Mesenchymal stem cell (in vitro differentiated cells and primary cell): Measurements from ENCODE around the gene ERFL.

ENCODE experiments used
- DNase-seq: peaks from one replicate; pipeline ENCODE4 v3.0.0-alpha.2; 2013
- H2AFZ ChIP-seq: one replicate; pipeline ENCODE4 v1.6.1; 2013; ENCODE audit warnings: low read depth, mild to moderate bottlenecking, control low read depth, inconsistent platforms, low read length, moderate library complexity
- H2AK5ac ChIP-seq: 2 replicates; pipeline ENCODE4 v1.6.1; 2013; ENCODE audit warnings: low read length, moderate library complexity, mild to moderate bottlenecking, inconsistent platforms; ENCODE audit not compliant: severe bottlenecking
- H2BK120ac ChIP-seq: one replicate; pipeline ENCODE4 v1.6.1; 2013; ENCODE audit warnings: low read depth, mild to moderate bottlenecking, inconsistent platforms, low read length, moderate library complexity
- H2BK12ac ChIP-seq, 2 experiments: one replicate each; pipeline ENCODE4 v1.6.1; 2013; ENCODE audit warnings: inconsistent platforms in 2 of 2, low read length in 2 of 2, mild to moderate bottlenecking in 2 of 2, moderate library complexity in 2 of 2, control low read depth in 1 of 2
- H2BK15ac ChIP-seq: one replicate; pipeline ENCODE4 v1.6.1; 2013; ENCODE audit warnings: mild to moderate bottlenecking, low read depth, inconsistent platforms; ENCODE audit not compliant: poor library complexity, severe bottlenecking
- H2BK5ac ChIP-seq: 2 replicates; pipeline ENCODE4 v1.6.1; 2013; ENCODE audit warnings: low read depth, mild to moderate bottlenecking, low read length, control low read depth, inconsistent platforms; ENCODE audit not compliant: poor library complexity, severe bottlenecking
- H3K14ac ChIP-seq, 2 experiments: one replicate each; pipeline ENCODE4 v1.6.1; 2013; ENCODE audit warnings: inconsistent platforms in 2 of 2, low read length in 2 of 2, control low read depth in 1 of 2, mild to moderate bottlenecking in 1 of 2, moderate library complexity in 1 of 2
- H3K18ac ChIP-seq, 2 experiments: one replicate each; pipeline ENCODE4 v1.6.1; 2013; ENCODE audit warnings: inconsistent platforms in 2 of 2, low read length in 2 of 2, control low read depth in 1 of 2, low read depth in 1 of 2, mild to moderate bottlenecking in 1 of 2
- H3K23ac ChIP-seq, 2 experiments: one replicate each; pipeline ENCODE4 v1.6.1; 2013; ENCODE audit warnings: inconsistent platforms in 2 of 2, low read length in 2 of 2, mild to moderate bottlenecking in 2 of 2, moderate library complexity in 2 of 2, control low read depth in 1 of 2
- H3K27ac ChIP-seq: 2 replicates; pipeline ENCODE4 v1.5.1; 2013; ENCODE audit warnings: mild to moderate bottlenecking, moderate library complexity, low read length, control low read depth, inconsistent platforms; ENCODE audit not compliant: poor library complexity, severe bottlenecking
- H3K27me3 ChIP-seq, 2 experiments: 2 replicates each; pipeline versions ENCODE4 v1.6.1 to v1.7.0; 2013; ENCODE audit warnings: low read length in 2 of 2, mild to moderate bottlenecking in 2 of 2, moderate library complexity in 2 of 2, control low read depth in 1 of 2, inconsistent platforms in 1 of 2; ENCODE audit not compliant: control insufficient read depth in 1 of 2, insufficient read depth in 1 of 2
- H3K36me3 ChIP-seq, 2 experiments: 2 replicates each; pipeline versions ENCODE4 v1.6.1 to v1.7.0; 2013; ENCODE audit warnings: low read length in 2 of 2, control low read depth in 1 of 2, inconsistent platforms in 1 of 2, low read depth in 1 of 2, mild to moderate bottlenecking in 1 of 2; ENCODE audit not compliant: insufficient read depth in 2 of 2, control insufficient read depth in 1 of 2
- H3K4ac ChIP-seq, 2 experiments: one replicate each; pipeline ENCODE4 v1.6.1; 2013; ENCODE audit warnings: inconsistent platforms in 2 of 2, low read length in 2 of 2, mild to moderate bottlenecking in 2 of 2, moderate library complexity in 2 of 2, control low read depth in 1 of 2, low read depth in 1 of 2
- H3K4me1 ChIP-seq: 2 replicates; pipeline ENCODE4 v1.6.1; 2013; ENCODE audit warnings: low read depth, low read length, control low read depth; ENCODE audit not compliant: control insufficient read depth, insufficient read depth
- H3K4me2 ChIP-seq: 2 replicates; pipeline ENCODE4 v1.6.1; 2013; ENCODE audit warnings: low read length, mild to moderate bottlenecking, inconsistent platforms; ENCODE audit not compliant: poor library complexity, severe bottlenecking
- H3K4me3 ChIP-seq, 2 experiments: 2 replicates each; pipeline versions ENCODE4 v1.5.1 to v1.7.0; 2013; ENCODE audit warnings: low read length in 2 of 2, mild to moderate bottlenecking in 2 of 2, control low read depth in 1 of 2, low read depth in 1 of 2; ENCODE audit not compliant: insufficient read depth in 1 of 2
- H3K79me1 ChIP-seq: replicated peaks from 2 replicates; pipeline ENCODE4 v1.6.1; 2013; ENCODE audit warnings: mild to moderate bottlenecking, control low read depth, low read length, inconsistent platforms; ENCODE audit not compliant: poor library complexity, severe bottlenecking
- H3K9ac ChIP-seq: 2 replicates; pipeline ENCODE4 v1.7.0; 2013; ENCODE audit warnings: mild to moderate bottlenecking, low read length, moderate library complexity
- H3K9me3 ChIP-seq: 2 replicates; pipeline ENCODE4 v1.7.0; 2013; ENCODE audit warnings: mild to moderate bottlenecking, low read length; ENCODE audit not compliant: control insufficient read depth
- H4K8ac ChIP-seq: one replicate; pipeline ENCODE4 v1.6.1; 2013; ENCODE audit warnings: inconsistent platforms, mild to moderate bottlenecking, low read length, moderate library complexity
- H4K91ac ChIP-seq: one replicate; pipeline ENCODE4 v1.6.1; 2013; ENCODE audit warnings: mild to moderate bottlenecking, low read length, inconsistent platforms
- WGBS: methylation state at CpG from one replicate; pipeline ENCODE4 v1.1.7; 2013; ENCODE audit warnings: mixed read lengths; 5-methylcytosine and 5-hydroxymethylcytosine counted together

ERFL gene

DNA sequence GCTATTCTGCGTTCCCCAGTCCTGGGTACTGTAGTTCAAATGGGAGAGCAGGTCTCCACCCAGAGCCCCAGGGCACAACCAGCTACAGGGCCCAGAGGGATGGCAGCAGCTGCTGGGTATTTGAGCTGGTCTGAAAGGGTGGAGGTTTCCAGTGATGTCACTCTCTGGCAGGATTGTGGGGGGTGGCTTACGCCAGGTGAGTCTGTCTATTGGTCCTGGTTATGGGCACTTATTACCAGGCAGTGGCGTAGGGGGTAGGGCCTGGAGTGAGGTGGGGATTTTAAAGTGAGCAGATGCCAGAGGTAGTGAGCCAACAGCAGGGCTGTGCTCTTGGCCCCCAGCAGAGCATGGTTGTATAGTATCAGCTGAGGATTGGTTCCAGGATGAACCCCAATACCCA lies 62.0 kb downstream of the ERFL start:
- Histone ChIP-seq H3K79me1 (peaks cover 6% of the 10 kb centered on the region), H3K27me3 (no peaks in the 10 kb centered on the region), H3K4me1 (peaks cover 45% of the 10 kb centered on the region), H4K91ac (no peak overlapping the region), H2BK120ac (no peak overlapping the region), H2AFZ (no peak overlapping the region), H3K4me2 (no peak overlapping the region), H3K27ac (no peak overlapping the region), H3K9me3 (no peaks in the 10 kb centered on the region), H3K36me3 (peaks cover 92% of the 10 kb centered on the region in 2 experiments), H3K9ac (peak overlapping the region; percentile 60), H4K8ac (no peak overlapping the region), H3K4me3 (no peak overlapping the region), H3K14ac (no peak overlapping the region), H2AK5ac (no peak overlapping the region), H2BK12ac (no peak overlapping the region), H2BK15ac (no peak overlapping the region), H3K18ac (no peak overlapping the region), H2BK5ac (no peak overlapping the region), H3K23ac (no peak overlapping the region), H3K4ac (no peak overlapping the region)
- whole genome bisulfite sequencing, result 93% methylated on average over 2 of the region's 3 CpGs
- no peak for DNase-seq

GRCh38 chr19:41864374-41864773 lies 63.9 kb downstream of the ERFL start:
- no peak for DNase-seq
- no peak overlapping the region for H4K91ac ChIP-seq
- no peak overlapping the region for H3K4me2 ChIP-seq
- no peak overlapping the region for H2BK15ac ChIP-seq
- no peak overlapping the region for H3K4ac ChIP-seq
- H3K23ac ChIP-seq, result no peak overlapping the region
- H3K18ac ChIP-seq, result no peak overlapping the region
- no peak overlapping the region for H3K4me3 ChIP-seq
- H3K79me1 ChIP-seq, result no peaks in the 10 kb centered on the region
- peak overlapping the region; percentile 59 for H3K9ac ChIP-seq
- no peaks in the 10 kb centered on the region for H3K9me3 ChIP-seq
- H3K14ac ChIP-seq, result no peak overlapping the region
- H2AK5ac ChIP-seq, result no peak overlapping the region
- H2BK5ac ChIP-seq, result no peak overlapping the region
- H2AFZ ChIP-seq, result no peak overlapping the region
- H3K4me1 ChIP-seq, result peaks cover 39% of the 10 kb centered on the region
- H3K27me3 ChIP-seq, result no peaks in the 10 kb centered on the region
- no peak overlapping the region for H2BK12ac ChIP-seq
- H3K27ac ChIP-seq, result no peak overlapping the region
- H2BK120ac ChIP-seq, result no peak overlapping the region
- H4K8ac ChIP-seq, result no peak overlapping the region
- peaks cover 79 to 80% of the 10 kb centered on the region in 2 experiments for H3K36me3 ChIP-seq
- 93% methylated on average over 5 of the region's 5 CpGs for WGBS

DNA sequence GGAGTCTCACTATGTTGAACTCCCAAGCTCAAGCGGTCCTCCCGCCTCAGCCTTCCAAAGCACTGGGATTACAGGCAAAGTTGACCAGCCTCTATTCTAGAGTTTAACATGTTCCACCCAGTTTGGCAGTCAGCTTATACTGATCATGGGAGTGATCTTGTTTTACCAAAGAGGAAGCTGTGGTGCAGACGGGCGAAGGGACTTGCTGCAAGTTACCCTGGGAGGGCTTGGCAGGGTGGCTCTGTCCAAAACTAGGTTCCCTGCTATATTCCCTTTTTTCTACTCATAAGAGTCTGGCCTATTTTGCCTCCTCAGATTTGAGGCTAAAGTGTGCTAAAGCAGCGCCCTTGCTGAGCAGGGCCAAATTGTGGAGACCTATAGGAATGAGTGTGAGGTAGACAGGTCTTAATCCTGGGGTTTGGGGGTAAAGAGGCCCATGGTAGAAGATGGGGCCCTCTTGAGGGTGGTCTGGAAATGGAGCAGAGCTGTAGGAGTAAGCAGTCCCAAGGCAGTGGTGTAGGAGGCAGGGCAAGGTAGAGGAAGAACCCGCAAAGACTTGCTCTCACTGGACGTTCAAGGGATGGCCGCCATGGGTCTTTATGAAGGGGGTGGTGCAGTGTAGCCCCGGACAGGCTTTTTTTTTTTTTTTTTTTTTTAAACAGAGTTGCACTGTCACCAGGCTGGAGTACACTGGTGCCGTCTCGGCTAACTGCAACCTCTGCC lies 64.9 kb downstream of the ERFL start:
- 85% methylated on average over 8 of the region's 11 CpGs for WGBS
- Histone ChIP-seq H3K4ac (no peak overlapping the region), H3K18ac (no peak overlapping the region), H3K27ac (no peak overlapping the region), H3K79me1 (no peaks in the 10 kb centered on the region), H2BK12ac (no peak overlapping the region), H4K91ac (no peak overlapping the region), H2AK5ac (no peak overlapping the region), H3K4me1 (peaks cover 36% of the 10 kb centered on the region), H3K27me3 (no peaks in the 10 kb centered on the region), H2BK5ac (no peak overlapping the region), H2BK120ac (no peak overlapping the region), H3K23ac (no peak overlapping the region), H3K4me3 (no peak overlapping the region), H3K9me3 (no peaks in the 10 kb centered on the region), H3K4me2 (no peak overlapping the region), H2BK15ac (no peak overlapping the region), H3K36me3 (peaks cover 69 to 70% of the 10 kb centered on the region in 2 experiments), H3K9ac (peak overlapping the region; percentile 100), H2AFZ (no peak overlapping the region), H4K8ac (no peak overlapping the region), H3K14ac (no peak overlapping the region)
- DNase-seq, result no peak

DNA sequence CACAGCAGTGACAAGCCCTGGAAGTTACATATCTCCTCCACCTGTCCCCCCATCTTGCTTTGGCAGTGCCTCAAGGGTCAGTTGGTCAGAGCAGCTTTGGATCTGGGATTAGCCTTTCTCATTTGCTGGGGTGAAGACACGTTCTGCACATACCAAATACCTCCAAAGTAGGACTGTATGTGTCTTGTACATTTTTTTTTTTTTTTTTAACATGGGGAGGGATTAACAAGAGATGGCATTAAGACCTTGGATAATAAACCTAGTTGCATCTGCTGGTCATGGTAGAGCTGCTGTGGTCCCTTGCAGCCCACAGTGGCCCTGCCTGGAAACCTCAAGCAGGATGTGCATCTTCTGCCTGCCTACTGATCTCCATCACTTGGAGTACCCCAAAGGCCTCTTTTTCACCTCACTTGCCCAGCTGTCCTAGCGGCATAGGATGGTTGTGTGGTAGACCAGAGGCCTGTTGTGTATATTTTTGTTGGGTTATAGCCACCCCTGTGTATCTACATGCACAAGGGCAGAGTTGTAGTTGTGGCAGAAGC lies 65.7 kb downstream of the ERFL start:
- Histone ChIP-seq H2BK120ac (no peak overlapping the region), H3K9ac (peak overlapping the region; percentile 100), H3K27ac (no peak overlapping the region), H2BK5ac (no peak overlapping the region), H4K91ac (no peak overlapping the region), H3K27me3 (no peaks in the 10 kb centered on the region), H2BK12ac (no peak overlapping the region), H3K4me2 (no peak overlapping the region), H3K4me3 (peak overlapping the region in 1 of 2 experiments; percentile 100), H3K79me1 (no peaks in the 10 kb centered on the region), H4K8ac (no peak overlapping the region), H2AFZ (no peak overlapping the region), H3K23ac (peak overlapping the region in 1 of 2 experiments; percentile 34), H3K36me3 (peaks cover 61 to 62% of the 10 kb centered on the region in 2 experiments), H3K4me1 (peaks cover 31% of the 10 kb centered on the region), H3K4ac (no peak overlapping the region), H2BK15ac (no peak overlapping the region), H2AK5ac (no peak overlapping the region), H3K9me3 (no peaks in the 10 kb centered on the region), H3K18ac (no peak overlapping the region), H3K14ac (no peak overlapping the region)
- no peak for DNase-seq
- 89% methylated on average over 1 of the region's 2 CpGs for WGBS
